Liver (tissue), 9 donors: ENCODE results near the gene LPIN3. TPM values are rescaled to one million over a fixed set of nuclear protein-coding genes. Genes with fewer than 3 reads are reported as not detected.

Experiments
- DNase-seq: peaks from one replicate; pipeline ENCODE4 v3.0.0-alpha.2; 2017; ENCODE audit warnings: low spot score
- H3K27ac ChIP-seq, 2 donors: one replicate each; pipeline ENCODE4 v1.7.0; 2013; ENCODE audit warnings: inconsistent platforms in 2 of 2, low read length in 2 of 2, control low read depth in 1 of 2, low read depth in 1 of 2, mild to moderate bottlenecking in 1 of 2
- H3K27me3 ChIP-seq, 4 donors: one replicate each; pipeline versions ENCODE4 v1.6.1 to v1.7.0; 2013; ENCODE audit warnings: low read length in 3 of 4, inconsistent platforms in 1 of 4, mild to moderate bottlenecking in 1 of 4, moderate library complexity in 1 of 4; ENCODE audit not compliant: control insufficient read depth in 4 of 4, insufficient read depth in 4 of 4
- H3K36me3 ChIP-seq, 4 donors: one replicate each; pipeline versions ENCODE4 v1.6.1 to v1.7.0; 2013; ENCODE audit warnings: low read length in 3 of 4, mild to moderate bottlenecking in 3 of 4, low read depth in 1 of 4, moderate library complexity in 1 of 4; ENCODE audit not compliant: control insufficient read depth in 4 of 4, insufficient read depth in 3 of 4
- H3K4me1 ChIP-seq, 4 donors: one replicate each; pipeline versions ENCODE4 v1.6.1 to v1.7.0; 2013; ENCODE audit warnings: low read length in 3 of 4, mild to moderate bottlenecking in 3 of 4, moderate library complexity in 1 of 4; ENCODE audit not compliant: control insufficient read depth in 4 of 4, insufficient read depth in 4 of 4
- H3K4me3 ChIP-seq, 3 donors: one replicate each; pipeline versions ENCODE4 v1.6.1 to v1.7.0; 2013; ENCODE audit warnings: low read length in 3 of 3, control low read depth in 1 of 3, low read depth in 1 of 3, mild to moderate bottlenecking in 1 of 3
- H3K9ac ChIP-seq, 2 donors: one replicate each; pipeline ENCODE4 v1.7.0; 2013; ENCODE audit warnings: low read length in 2 of 2, mild to moderate bottlenecking in 2 of 2, moderate library complexity in 2 of 2, control low read depth in 1 of 2, low read depth in 1 of 2
- H3K9me3 ChIP-seq, 4 donors: one replicate each; pipeline versions ENCODE4 v1.6.1 to v1.7.0; 2013; ENCODE audit warnings: low read length in 3 of 4; ENCODE audit not compliant: control insufficient read depth in 4 of 4
- EGR1 ChIP-seq, 2 donors: IDR thresholded peaks; 2 replicates each; pipeline ENCODE4 v1.6.1; 2016 to 2018; ENCODE audit warnings: antibody characterized with exemption in 2 of 2, low read depth in 2 of 2
- FOXA1 ChIP-seq: IDR thresholded peaks from 2 replicates; pipeline ENCODE4 v1.6.1; 2016; ENCODE audit warnings: antibody characterized with exemption
- FOXA2 ChIP-seq: IDR thresholded peaks from 2 replicates; pipeline ENCODE4 v1.6.1; 2016; ENCODE audit warnings: antibody characterized with exemption
- GABPA ChIP-seq, 2 donors: IDR thresholded peaks in 1 of 2; conservative IDR thresholded peaks in 1 of 2; 2 replicates each; pipeline ENCODE4 v1.6.1; 2016; ENCODE audit warnings: antibody characterized with exemption in 2 of 2, mild to moderate bottlenecking in 1 of 2, moderate library complexity in 1 of 2
- HNF4A ChIP-seq, 2 donors: conservative IDR thresholded peaks; 2 replicates each; pipeline ENCODE4 v1.6.1; 2016; ENCODE audit warnings: antibody characterized with exemption in 2 of 2, mild to moderate bottlenecking in 2 of 2
- HNF4G ChIP-seq: IDR thresholded peaks from 2 replicates; pipeline ENCODE4 v1.6.1; 2016; ENCODE audit warnings: antibody characterized with exemption
- JUND ChIP-seq, 2 donors: IDR thresholded peaks; 2 replicates each; pipeline ENCODE4 v1.6.1; 2016; ENCODE audit warnings: antibody characterized with exemption in 2 of 2
- NR2F2 ChIP-seq: IDR thresholded peaks from 2 replicates; pipeline ENCODE4 v1.6.1; 2016; ENCODE audit warnings: antibody characterized with exemption
- RAD21 ChIP-seq, 2 donors: IDR thresholded peaks; 2 replicates each; pipeline ENCODE4 v1.6.1; 2016; ENCODE audit warnings: antibody characterized with exemption in 2 of 2, mild to moderate bottlenecking in 2 of 2
- RXRA ChIP-seq, 2 donors: IDR thresholded peaks; 2 replicates each; pipeline ENCODE4 v1.6.1; 2017 to 2018; ENCODE audit warnings: antibody characterized with exemption in 2 of 2, mild to moderate bottlenecking in 1 of 2
- TAF1 ChIP-seq: conservative IDR thresholded peaks from 2 replicates; pipeline ENCODE4 v1.6.1; 2016; ENCODE audit warnings: antibody characterized with exemption, mild to moderate bottlenecking
- YY1 ChIP-seq: IDR thresholded peaks from 2 replicates; pipeline ENCODE4 v1.6.1; 2016; ENCODE audit warnings: antibody characterized with exemption, mild to moderate bottlenecking
- WGBS: extraction: QIAGEN DNeasy Blood & Tissue Kit; methylation state at CpG from one replicate; pipeline ENCODE4 v1.1.7; 2013; 5-methylcytosine and 5-hydroxymethylcytosine counted together
- polyA plus RNA-seq, 2 donors: library from polyadenylated mRNA; stranded (reverse) in 1 of 2; unstranded in 1 of 2; fragments of 200-250 nt in 1 of 2; fragments of >200 nt in 1 of 2; fragmentation: Nextera tagmentation in 1 of 2; extraction: Ambion mirVana in 1 of 2; gene quantifications; one replicate each; pipeline versions ENCODE4 v1.2.1 to v1.2.3, GENCODE V29; 2013 to 2015
- total RNA-seq, 2 donors: library from RNA; depleted of rRNA; stranded (reverse); fragments of >200 nt; gene quantifications; one replicate each; pipeline ENCODE4 v1.2.3, GENCODE V29; 2014
- TF ChIP-seq, protein P1 (sequence below): IDR thresholded peaks from 2 replicates; pipeline ENCODE4 v1.6.1; 2016; ENCODE audit warnings: antibody characterized with exemption
- TF ChIP-seq, protein P2 (sequence below): fragments of 150-350 bp; IDR thresholded peaks from 2 replicates; pipeline ENCODE4 v1.5.1; 2017; ENCODE audit warnings: improper control_type of control experiment, low read depth, low read length; ENCODE audit not compliant: missing input control
- TF ChIP-seq, protein P3 (sequence below): IDR thresholded peaks from 2 replicates; pipeline ENCODE4 v1.6.1; 2016; ENCODE audit warnings: antibody characterized with exemption
- donor health status: healthy.
- donor health status: healthy.
- donor health status: healthy.
- donor health status: healthy.
- donor health status: healthy.

LPIN3 gene
- total and polyA plus RNA-seq, 4 donors, result 1.5 to 32.4 (median 13.4) TPM

DNA sequence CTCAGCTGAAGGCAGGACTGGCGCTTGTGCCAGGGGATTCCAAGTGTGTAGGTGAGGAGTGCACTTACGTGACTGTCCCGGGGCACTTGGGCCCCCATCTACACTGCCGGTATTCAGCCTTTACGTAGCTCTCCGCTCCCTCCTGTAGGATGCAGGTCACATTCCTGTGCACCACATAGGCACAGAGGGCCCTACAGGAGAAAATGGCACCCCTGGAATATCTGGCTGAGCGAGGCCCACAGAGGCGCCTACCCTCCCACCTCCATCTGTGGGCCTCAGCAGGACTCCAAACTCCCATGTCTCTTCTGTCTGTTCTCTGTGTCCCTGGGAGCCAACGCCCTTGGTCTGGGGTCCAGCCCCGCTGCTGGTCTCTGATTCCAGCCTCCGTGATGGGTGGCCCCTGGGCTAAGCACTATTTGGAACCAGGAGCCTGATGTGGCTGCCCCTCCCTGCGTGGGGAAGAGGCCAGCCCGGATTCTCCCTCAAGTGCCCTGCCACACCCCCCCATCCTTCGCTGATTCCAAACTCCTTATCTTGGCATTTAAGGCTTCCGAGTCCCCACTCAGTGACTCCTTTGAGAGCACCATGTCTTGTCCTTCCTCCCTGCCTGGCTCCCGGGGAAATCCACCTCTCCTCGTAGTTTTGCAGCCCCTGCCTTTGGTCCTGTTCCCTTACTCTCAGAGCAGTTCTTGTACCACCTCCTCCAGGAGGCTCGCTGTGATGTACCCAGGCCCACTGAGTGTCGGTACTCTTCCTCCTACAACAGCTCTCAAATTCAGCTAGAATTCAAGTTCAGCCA is 24.5 kb downstream of the LPIN3 start:
- DNase-seq, result no peak
- H3K4me3 ChIP-seq, result no peak overlapping the region
- 80% methylated on average over 19 of the region's 19 CpGs for WGBS

DNA sequence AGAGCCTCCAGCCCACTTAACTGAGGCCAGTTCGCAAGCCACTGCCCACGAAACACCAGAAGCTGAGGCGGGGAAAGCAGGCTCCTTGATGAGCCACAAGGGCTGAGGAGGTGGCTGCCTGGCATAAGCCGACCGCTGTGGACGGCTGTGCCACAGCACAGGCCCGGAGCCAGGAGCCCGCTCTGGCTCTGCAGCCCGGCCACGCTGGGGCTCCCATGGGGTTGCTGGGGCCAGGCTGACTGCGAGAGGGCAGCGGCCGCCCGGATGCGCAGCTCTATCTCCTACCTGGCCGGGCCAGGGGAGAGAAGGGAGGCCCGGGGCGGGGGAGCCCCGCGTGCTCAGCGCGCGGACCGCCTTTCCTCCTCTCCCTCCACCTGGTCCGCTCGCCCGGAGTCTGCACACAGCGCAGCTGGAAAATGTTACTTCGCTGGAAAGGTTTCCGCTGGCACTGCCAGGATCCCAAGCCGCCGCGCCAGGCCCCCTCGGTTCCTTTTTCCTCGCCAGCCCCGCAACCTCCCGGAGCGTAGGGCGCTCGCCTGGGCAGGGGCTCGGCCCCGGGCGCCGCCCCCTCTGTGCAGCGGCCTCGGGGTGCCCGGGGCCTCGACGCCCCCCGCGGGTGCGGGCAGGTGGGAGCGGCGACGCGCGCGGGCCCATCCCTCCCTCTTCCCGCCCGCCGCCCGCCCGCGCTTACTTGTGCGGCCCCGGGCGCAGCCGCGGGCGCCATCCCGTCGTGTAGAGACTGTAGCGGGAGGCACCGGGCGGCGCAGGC is 25.3 kb downstream of the LPIN3 start:
- Histone ChIP-seq H3K36me3 (no peaks in the 10 kb centered on the region), H3K27me3 (peaks cover 0 to 18% (median 6%) of the 10 kb centered on the region in 4 donors), H3K4me1 (peaks cover 0 to 12% (median 7%) of the 10 kb centered on the region in 4 donors), H3K4me3 (peak overlapping the region in 1 of 3 donors; percentile 40), H3K9me3 (no peaks in the 10 kb centered on the region), H3K9ac (no peak overlapping the region), H3K27ac (no peak overlapping the region)
- WGBS, result 7% methylated on average over 76 of the region's 76 CpGs
- TF ChIP-seq, protein P1, sequence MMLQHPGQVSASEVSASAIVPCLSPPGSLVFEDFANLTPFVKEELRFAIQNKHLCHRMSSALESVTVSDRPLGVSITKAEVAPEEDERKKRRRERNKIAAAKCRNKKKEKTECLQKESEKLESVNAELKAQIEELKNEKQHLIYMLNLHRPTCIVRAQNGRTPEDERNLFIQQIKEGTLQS, result no peak
- TF ChIP-seq HNF4A (conservative IDR thresholded peaks at IDR 0.05), result no peak
- TF ChIP-seq RXRA (IDR thresholded peaks at IDR 0.05), result no peak
- TF ChIP-seq JUND (IDR thresholded peaks at IDR 0.05), result no peak
- TF ChIP-seq HNF4G, result no peak
- no peak for TF ChIP-seq GABPA (IDR thresholded peaks at IDR 0.05 in 1 of 2, conservative IDR thresholded peaks at IDR 0.05 in 1 of 2)
- TF ChIP-seq, protein P2, sequence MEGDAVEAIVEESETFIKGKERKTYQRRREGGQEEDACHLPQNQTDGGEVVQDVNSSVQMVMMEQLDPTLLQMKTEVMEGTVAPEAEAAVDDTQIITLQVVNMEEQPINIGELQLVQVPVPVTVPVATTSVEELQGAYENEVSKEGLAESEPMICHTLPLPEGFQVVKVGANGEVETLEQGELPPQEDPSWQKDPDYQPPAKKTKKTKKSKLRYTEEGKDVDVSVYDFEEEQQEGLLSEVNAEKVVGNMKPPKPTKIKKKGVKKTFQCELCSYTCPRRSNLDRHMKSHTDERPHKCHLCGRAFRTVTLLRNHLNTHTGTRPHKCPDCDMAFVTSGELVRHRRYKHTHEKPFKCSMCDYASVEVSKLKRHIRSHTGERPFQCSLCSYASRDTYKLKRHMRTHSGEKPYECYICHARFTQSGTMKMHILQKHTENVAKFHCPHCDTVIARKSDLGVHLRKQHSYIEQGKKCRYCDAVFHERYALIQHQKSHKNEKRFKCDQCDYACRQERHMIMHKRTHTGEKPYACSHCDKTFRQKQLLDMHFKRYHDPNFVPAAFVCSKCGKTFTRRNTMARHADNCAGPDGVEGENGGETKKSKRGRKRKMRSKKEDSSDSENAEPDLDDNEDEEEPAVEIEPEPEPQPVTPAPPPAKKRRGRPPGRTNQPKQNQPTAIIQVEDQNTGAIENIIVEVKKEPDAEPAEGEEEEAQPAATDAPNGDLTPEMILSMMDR, result no peak
- no peak for TF ChIP-seq TAF1
- TF ChIP-seq EGR1 (IDR thresholded peaks at IDR 0.05; ENCODE audit: low read depth in 2 of 2), result no peak
- TF ChIP-seq, protein P3, sequence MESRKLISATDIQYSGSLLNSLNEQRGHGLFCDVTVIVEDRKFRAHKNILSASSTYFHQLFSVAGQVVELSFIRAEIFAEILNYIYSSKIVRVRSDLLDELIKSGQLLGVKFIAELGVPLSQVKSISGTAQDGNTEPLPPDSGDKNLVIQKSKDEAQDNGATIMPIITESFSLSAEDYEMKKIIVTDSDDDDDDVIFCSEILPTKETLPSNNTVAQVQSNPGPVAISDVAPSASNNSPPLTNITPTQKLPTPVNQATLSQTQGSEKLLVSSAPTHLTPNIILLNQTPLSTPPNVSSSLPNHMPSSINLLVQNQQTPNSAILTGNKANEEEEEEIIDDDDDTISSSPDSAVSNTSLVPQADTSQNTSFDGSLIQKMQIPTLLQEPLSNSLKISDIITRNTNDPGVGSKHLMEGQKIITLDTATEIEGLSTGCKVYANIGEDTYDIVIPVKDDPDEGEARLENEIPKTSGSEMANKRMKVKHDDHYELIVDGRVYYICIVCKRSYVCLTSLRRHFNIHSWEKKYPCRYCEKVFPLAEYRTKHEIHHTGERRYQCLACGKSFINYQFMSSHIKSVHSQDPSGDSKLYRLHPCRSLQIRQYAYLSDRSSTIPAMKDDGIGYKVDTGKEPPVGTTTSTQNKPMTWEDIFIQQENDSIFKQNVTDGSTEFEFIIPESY, result no peak
- no peak for DNase-seq

More for the DNA sequence above, 24.5 kb downstream of the LPIN3 start:
- Histone ChIP-seq H3K36me3 (no peaks in the 10 kb centered on the region), H3K27ac (no peak overlapping the region), H3K4me1 (peaks cover 0 to 12% (median 7%) of the 10 kb centered on the region in 4 donors), H3K27me3 (peaks cover 0 to 18% (median 6%) of the 10 kb centered on the region in 4 donors), H3K9me3 (no peaks in the 10 kb centered on the region), H3K9ac (no peak overlapping the region)
- TF ChIP-seq FOXA2, result no peak
- TF ChIP-seq, protein P3, result no peak
- no peak for TF ChIP-seq FOXA1
- TF ChIP-seq NR2F2, result no peak
- TF ChIP-seq RAD21 (IDR thresholded peaks at IDR 0.05), result no peak
- no peak for TF ChIP-seq EGR1 (IDR thresholded peaks at IDR 0.05; ENCODE audit: low read depth in 2 of 2)
- no peak for TF ChIP-seq YY1
- TF ChIP-seq RXRA (IDR thresholded peaks at IDR 0.05), result no peak
